Gastroesophageal sphincter (tissue), 3 donors: ENCODE results near the gene GPR27.

Experiments used
- CTCF ChIP-seq, 4 experiments: fragments of 200-600 bp in 2 of 4; fragments of 450-650 bp in 2 of 4; sonication (generic) in 1 of 4; IDR thresholded peaks; one replicate each; pipeline ENCODE4 v1.5.1; 2017 to 2019; ENCODE audit warnings: antibody characterized with exemption in 4 of 4, mild to moderate bottlenecking in 2 of 4, moderate library complexity in 2 of 4
- EP300 ChIP-seq: sonication (generic); formaldehyde crosslinking; IDR thresholded peaks from one replicate; pipeline ENCODE4 v1.6.1; 2017; ENCODE audit warnings: antibody characterized with exemption, mild to moderate bottlenecking
- POLR2A ChIP-seq, 2 donors: fragments of 450-650 bp; IDR thresholded peaks; one replicate each; pipeline ENCODE4 v1.6.1; 2017; ENCODE audit warnings: antibody characterized with exemption in 2 of 2, mild to moderate bottlenecking in 2 of 2, moderate library complexity in 1 of 2

GRCh38 chr3:71801986-71802385 lies 48.3 kb downstream of the GPR27 start:
- TF ChIP-seq CTCF (IDR thresholded peaks at IDR 0.05): no peak
- no peak for TF ChIP-seq POLR2A (IDR thresholded peaks at IDR 0.05)
- TF ChIP-seq EP300: no peak
